ENCODE data around the gene CTRB2.

- no peak for TF ChIP-seq POLR2AphosphoS5 (IDR thresholded peaks at IDR 0.05)
- TF ChIP-seq, protein P1, sequence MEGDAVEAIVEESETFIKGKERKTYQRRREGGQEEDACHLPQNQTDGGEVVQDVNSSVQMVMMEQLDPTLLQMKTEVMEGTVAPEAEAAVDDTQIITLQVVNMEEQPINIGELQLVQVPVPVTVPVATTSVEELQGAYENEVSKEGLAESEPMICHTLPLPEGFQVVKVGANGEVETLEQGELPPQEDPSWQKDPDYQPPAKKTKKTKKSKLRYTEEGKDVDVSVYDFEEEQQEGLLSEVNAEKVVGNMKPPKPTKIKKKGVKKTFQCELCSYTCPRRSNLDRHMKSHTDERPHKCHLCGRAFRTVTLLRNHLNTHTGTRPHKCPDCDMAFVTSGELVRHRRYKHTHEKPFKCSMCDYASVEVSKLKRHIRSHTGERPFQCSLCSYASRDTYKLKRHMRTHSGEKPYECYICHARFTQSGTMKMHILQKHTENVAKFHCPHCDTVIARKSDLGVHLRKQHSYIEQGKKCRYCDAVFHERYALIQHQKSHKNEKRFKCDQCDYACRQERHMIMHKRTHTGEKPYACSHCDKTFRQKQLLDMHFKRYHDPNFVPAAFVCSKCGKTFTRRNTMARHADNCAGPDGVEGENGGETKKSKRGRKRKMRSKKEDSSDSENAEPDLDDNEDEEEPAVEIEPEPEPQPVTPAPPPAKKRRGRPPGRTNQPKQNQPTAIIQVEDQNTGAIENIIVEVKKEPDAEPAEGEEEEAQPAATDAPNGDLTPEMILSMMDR (IDR thresholded peaks at IDR 0.05), result no peak
These were observed 24.6 kb upstream of the CTRB2 start for GRCh38 chr16:75231570-75231969.

Measured in suprapubic skin (tissue), 3 donors.